Type B pancreatic cell (in vitro differentiated cells): Measurements from ENCODE around the gene GRIK2. TPM values are rescaled to one million over a fixed set of nuclear protein-coding genes. Genes with fewer than 3 reads are reported as not detected.

Experiments used
- DNase-seq: peaks from one replicate; pipeline ENCODE4 v3.0.0; 2021; ENCODE audit warnings: mixed read lengths; ENCODE audit not compliant: unreplicated experiment; ENCODE audit errors: extremely low spot score
- H3K27ac Mint-ChIP-seq: 2 replicates; pipeline ENCODE4 v1.8.0; 2021; ENCODE audit warnings: mild to moderate bottlenecking, mixed read lengths
- H3K27me3 Mint-ChIP-seq: 2 replicates; pipeline ENCODE4 v1.8.0; 2021; ENCODE audit warnings: mixed read lengths
- H3K36me3 Mint-ChIP-seq: 2 replicates; pipeline ENCODE4 v1.8.0; 2021; ENCODE audit warnings: mixed read lengths
- H3K4me1 Mint-ChIP-seq: one replicate; pipeline ENCODE4 v1.8.0; 2021; ENCODE audit warnings: mixed read lengths; ENCODE audit not compliant: unreplicated experiment
- H3K4me3 Mint-ChIP-seq: 2 replicates; pipeline ENCODE4 v1.8.0; 2021; ENCODE audit warnings: mild to moderate bottlenecking, mixed read lengths
- H3K9me3 Mint-ChIP-seq: 2 replicates; pipeline ENCODE4 v1.8.0; 2021; ENCODE audit warnings: mixed read lengths
- total RNA-seq: library from RNA; stranded (reverse); gene quantifications from 2 replicates; pipeline ENCODE4 v1.2.1, GENCODE V29; 2021; ENCODE audit warnings: low replicate concordance
- TF ChIP-seq, protein P1 (sequence below): fragments of 200-600 bp; sonication (generic); conservative IDR thresholded peaks from 2 replicates; pipeline ENCODE4 v1.5.0; 2021; ENCODE audit warnings: antibody characterized with exemption, mild to moderate bottlenecking

The GRIK2 gene
- total RNA-seq, 1 donor from 2014 or later = 4.8 TPM

DNA sequence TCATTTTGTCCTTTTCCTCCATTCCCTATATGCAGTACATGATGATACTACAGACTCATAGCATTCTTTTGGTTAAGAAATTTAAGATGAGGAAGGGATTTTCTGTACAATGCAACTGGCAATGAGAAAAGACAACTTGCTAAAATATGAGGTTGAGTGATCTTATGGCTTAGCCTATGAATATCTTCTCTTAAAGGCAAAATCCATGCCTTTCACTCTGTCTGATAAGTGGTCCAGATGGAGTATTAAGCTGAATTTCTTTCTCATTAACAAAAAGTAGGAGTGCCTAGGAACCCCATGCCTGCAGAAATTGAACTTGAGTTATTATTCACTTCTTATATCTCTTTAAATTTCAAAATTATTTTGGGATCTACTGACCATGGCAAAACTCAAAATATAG is 135.3 kb downstream of the GRIK2 start:
- Mint-ChIP-seq H3K4me3 (no peak overlapping the region), H3K27ac (no peak overlapping the region), H3K4me1 (no peaks in the 10 kb centered on the region), H3K9me3 (no peaks in the 10 kb centered on the region), H3K27me3 (no peaks in the 10 kb centered on the region), H3K36me3 (no peaks in the 10 kb centered on the region)
- no peak for DNase-seq
- TF ChIP-seq, protein P1, sequence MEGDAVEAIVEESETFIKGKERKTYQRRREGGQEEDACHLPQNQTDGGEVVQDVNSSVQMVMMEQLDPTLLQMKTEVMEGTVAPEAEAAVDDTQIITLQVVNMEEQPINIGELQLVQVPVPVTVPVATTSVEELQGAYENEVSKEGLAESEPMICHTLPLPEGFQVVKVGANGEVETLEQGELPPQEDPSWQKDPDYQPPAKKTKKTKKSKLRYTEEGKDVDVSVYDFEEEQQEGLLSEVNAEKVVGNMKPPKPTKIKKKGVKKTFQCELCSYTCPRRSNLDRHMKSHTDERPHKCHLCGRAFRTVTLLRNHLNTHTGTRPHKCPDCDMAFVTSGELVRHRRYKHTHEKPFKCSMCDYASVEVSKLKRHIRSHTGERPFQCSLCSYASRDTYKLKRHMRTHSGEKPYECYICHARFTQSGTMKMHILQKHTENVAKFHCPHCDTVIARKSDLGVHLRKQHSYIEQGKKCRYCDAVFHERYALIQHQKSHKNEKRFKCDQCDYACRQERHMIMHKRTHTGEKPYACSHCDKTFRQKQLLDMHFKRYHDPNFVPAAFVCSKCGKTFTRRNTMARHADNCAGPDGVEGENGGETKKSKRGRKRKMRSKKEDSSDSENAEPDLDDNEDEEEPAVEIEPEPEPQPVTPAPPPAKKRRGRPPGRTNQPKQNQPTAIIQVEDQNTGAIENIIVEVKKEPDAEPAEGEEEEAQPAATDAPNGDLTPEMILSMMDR = no peak

DNA sequence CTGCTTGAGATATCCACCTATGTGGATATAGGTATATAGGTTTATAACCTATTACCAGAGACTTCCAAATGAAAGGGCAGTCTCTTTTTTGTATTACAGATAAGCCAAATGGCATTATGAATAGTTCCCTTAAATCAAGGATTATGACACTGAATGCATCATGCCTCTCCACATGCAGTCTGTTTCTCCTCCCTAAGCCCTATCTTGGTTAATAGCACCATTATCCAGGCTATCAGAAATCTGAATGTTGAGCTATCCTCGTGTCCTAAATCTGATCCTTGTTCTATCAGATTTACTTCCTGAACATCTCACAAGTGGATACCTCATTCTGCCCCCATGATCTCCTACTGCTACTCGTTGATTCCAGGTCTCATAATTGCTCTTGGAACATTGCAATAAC is 138.0 kb downstream of the GRIK2 start:
- Mint-ChIP-seq H3K27ac (no peak overlapping the region), H3K4me3 (no peak overlapping the region), H3K4me1 (no peaks in the 10 kb centered on the region), H3K27me3 (no peaks in the 10 kb centered on the region), H3K9me3 (no peaks in the 10 kb centered on the region), H3K36me3 (no peaks in the 10 kb centered on the region)
- TF ChIP-seq, protein P1 = no peak
- DNase-seq = no peak

- Mint-ChIP-seq H3K27me3 (no peaks in the 10 kb centered on the region), H3K27ac (no peak overlapping the region), H3K36me3 (no peaks in the 10 kb centered on the region), H3K4me3 (no peak overlapping the region), H3K9me3 (no peaks in the 10 kb centered on the region), H3K4me1 (no peaks in the 10 kb centered on the region)
- TF ChIP-seq, protein P1 = no peak
- DNase-seq = no peak
Measured at GRCh38 chr6:101534386-101534785, 140.9 kb downstream of the GRIK2 start.

DNA sequence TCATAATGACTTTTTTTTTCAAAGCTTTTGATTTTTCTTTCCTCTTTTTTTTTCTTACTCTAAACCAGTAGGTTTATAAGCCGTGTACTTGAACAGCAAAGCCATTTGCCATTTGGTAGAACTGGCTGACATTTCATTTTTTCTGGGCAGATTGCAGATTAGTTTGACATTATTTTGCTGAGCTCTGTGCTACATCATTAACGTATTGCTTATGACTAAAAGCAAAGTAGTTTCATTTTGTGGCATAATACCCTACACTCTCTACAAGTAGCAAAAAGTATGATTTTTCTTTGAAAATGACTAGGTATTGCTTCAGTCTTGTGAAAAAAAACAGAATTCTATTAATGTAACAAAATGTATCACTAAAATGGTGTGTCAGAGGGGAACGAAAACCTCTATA is 141.3 kb downstream of the GRIK2 start:
- DNase-seq = no peak
- no peaks in the 10 kb centered on the region for H3K27me3 Mint-ChIP-seq
- no peak overlapping the region for H3K27ac Mint-ChIP-seq
- TF ChIP-seq, protein P1 = no peak
- no peak overlapping the region for H3K4me3 Mint-ChIP-seq
- H3K4me1 Mint-ChIP-seq = no peaks in the 10 kb centered on the region
- no peaks in the 10 kb centered on the region for H3K36me3 Mint-ChIP-seq
- H3K9me3 Mint-ChIP-seq = no peaks in the 10 kb centered on the region

DNA sequence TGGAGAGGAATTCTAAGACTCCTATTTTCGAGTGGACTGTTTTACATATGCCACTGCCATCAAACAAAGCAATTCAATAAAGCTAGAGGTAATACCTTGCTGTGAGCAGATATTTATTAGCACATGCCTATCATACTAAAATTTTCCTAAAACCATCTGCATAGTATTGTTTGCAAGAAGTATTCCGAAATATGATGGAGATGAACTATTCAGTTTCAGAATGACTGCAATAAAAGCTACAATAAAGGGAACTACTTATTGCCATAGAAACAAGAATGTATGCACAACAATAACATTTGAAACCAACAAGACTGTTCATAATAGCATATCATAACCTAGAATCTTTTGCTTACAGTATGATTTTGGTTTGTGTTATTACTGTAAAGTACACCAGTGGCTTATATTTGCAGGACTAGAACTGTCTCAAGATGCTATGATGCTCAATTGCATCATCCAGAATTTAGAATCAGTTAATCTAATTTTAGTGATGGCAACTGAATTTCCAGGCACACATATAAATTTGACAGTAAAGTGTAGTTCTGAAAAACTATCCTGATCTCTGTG is 144.3 kb downstream of the GRIK2 start:
- H3K27ac Mint-ChIP-seq = no peak overlapping the region
- DNase-seq = no peak
- TF ChIP-seq, protein P1 = no peak
- H3K36me3 Mint-ChIP-seq = no peaks in the 10 kb centered on the region
- H3K4me3 Mint-ChIP-seq = no peak overlapping the region
- no peaks in the 10 kb centered on the region for H3K27me3 Mint-ChIP-seq
- no peaks in the 10 kb centered on the region for H3K4me1 Mint-ChIP-seq
- H3K9me3 Mint-ChIP-seq = no peaks in the 10 kb centered on the region
